Skeletal muscle cell (primary cell): ENCODE results near the gene SEPTIN3.

Source experiments
- DNase-seq: peaks from one replicate; pipeline ENCODE4 v3.0.0-alpha.2; 2010; ENCODE audit warnings: low read depth
- H3K4me3 ChIP-seq: 2 replicates; pipeline ENCODE4 v1.5.1; 2011; ENCODE audit warnings: low read depth, mild to moderate bottlenecking, control low read depth, low read length, moderate library complexity

SEPTIN3 gene

GRCh38 chr22:42001121-42001520 lies 31.9 kb downstream of the SEPTIN3 start:
- DNase-seq: no peak
- no peak overlapping the region for H3K4me3 ChIP-seq

- no peak overlapping the region for H3K4me3 ChIP-seq
- no peak for DNase-seq
These were observed 32.5 kb downstream of the SEPTIN3 start for GRCh38 chr22:42001706-42002105.

GRCh38 chr22:42007922-42008321 lies 38.7 kb downstream of the SEPTIN3 start:
- DNase-seq: no peak
- no peak overlapping the region for H3K4me3 ChIP-seq

- no peak overlapping the region for H3K4me3 ChIP-seq
- DNase-seq: no peak
These were observed 41.5 kb downstream of the SEPTIN3 start for GRCh38 chr22:42010778-42011177.

GRCh38 chr22:42013385-42013784 lies 44.1 kb downstream of the SEPTIN3 start:
- no peak overlapping the region for H3K4me3 ChIP-seq
- no peak for DNase-seq

GRCh38 chr22:42016111-42016510 lies 46.9 kb downstream of the SEPTIN3 start:
- no peak overlapping the region for H3K4me3 ChIP-seq
- no peak for DNase-seq

- H3K4me3 ChIP-seq: no peak overlapping the region
- no peak for DNase-seq
These were observed 49.0 kb downstream of the SEPTIN3 start for GRCh38 chr22:42018224-42018623.
